ENCODE results near the gene SLC5A10.

DNA sequence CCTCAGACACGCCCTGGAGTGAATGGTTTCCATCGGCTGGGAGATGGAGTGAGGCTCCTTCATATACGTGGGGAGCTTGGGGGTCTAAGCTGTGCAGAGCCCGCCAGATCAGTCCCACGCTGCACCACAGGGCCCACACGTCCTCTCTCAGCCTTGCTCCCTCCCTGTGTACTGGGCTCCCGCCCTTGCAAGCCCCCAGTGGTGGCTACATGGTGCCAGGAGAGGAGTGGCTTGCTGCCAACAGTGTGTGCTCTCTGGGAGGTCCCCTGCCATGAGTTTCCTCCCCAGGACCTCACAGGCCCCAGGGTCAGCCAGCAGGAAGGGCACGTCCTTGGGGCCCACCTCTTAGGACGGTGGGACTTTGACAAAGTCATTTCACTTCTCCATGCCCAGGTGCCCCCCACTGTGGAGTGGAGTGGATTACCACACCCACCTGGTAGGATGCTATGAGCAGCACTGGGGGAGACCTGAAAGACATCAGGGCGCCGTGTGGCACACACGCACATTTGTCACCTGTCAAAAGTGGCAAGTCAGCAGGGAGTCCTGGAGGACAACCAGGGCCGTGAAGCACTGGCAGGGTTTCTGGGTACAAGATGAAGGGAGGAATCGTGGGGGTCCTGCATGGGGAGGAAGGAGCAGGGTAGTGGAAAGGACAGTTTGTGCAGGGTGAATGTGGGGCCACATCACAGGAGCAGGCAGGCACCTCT, 13.7 kb downstream of the SLC5A10 start:
- TF ChIP-seq POLR2A (IDR thresholded peaks at IDR 0.05), result no peak
- TF ChIP-seq POLR2AphosphoS5 (IDR thresholded peaks at IDR 0.05), result no peak
